Renal cortical epithelial cell (primary cell): Measurements from ENCODE around the gene CNTN2. TPM values are rescaled to one million over a fixed set of nuclear protein-coding genes. Genes with fewer than 3 reads are reported as not detected.

Experiments
- DNase-seq: peaks from one replicate; pipeline ENCODE4 v3.0.0-alpha.2; 2011; ENCODE audit warnings: low read depth
- total RNA-seq: library from RNA; depleted of rRNA; stranded (reverse); fragments of >200 nt; gene quantifications from 2 replicates; pipeline ENCODE4 v1.2.3, GENCODE V29; 2014

The CNTN2 gene
- total RNA-seq, 1 donor from 2014 or later, result 0.05 TPM

DNA sequence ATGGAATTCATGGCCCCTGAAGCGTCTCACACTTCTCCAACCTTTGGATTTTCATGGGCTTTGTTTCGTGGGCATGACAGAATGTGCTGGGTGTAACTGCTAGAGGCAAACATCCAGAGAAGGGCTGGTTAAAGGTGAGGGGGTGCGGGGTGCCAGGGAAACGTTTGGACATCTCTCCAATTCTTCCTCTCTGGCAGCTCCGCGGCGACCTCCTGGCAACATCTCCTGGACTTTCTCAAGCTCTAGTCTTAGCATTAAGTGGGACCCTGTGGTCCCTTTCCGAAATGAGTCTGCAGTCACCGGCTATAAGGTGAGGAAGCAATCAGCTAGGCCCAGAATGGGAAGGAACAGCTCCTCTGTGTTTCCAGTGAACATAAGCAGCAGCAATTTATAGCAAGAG lies 29.3 kb downstream of the CNTN2 start:
- DNase-seq, result no peak

DNA sequence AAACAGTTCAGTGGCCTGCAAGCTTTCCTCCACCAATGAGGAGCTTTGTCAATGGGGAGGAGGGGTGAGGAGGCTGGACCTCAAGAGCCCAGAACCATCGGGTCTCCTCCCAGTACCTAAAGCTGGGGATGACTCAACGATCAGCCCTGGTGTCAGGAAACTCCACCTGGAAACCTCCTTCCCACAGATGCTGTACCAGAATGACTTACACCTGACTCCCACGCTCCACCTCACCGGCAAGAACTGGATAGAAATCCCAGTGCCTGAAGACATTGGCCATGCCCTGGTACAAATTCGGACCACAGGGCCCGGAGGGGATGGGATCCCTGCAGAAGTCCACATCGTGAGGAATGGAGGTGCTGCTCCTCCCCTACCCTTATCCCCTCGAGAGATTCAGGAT lies 29.9 kb downstream of the CNTN2 start:
- no peak for DNase-seq

DNA sequence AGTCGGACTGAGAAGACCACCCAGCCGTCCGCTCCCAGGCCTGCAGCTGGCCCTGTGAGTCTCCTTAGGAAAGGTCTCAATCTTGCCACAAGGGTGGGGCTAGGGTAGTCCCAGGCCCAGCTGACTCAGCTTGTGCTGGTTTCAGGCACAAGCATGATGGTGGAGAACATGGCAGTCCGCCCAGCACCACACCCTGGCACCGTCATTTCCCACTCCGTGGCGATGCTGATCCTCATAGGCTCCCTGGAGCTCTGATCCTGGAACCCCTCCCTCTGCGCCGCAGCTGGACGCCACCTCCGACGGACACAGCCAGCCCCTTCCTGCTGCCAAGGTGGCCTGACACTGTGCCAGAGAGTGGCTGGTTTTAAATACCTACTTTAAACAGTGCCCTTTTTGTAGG lies 30.5 kb downstream of the CNTN2 start:
- no peak for DNase-seq

DNA sequence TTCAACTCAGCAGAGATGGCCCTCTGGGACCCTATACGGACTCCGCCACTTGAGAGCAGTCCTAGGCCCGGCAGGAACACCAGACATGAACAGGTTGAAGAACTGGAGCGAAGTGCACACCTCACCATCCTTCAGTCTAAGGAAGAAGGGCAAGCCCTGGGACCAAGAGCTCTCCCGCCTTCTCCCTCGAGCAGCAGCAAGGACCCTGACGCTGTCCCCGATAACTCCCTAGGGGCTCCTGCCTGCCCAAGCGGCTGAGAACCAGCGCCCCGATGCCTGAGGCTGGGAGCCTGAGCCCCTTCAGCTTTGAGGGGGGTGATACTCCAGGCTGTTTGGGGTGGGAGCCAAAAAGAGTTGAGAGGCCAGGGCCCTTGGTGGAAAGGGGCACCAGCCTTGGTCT lies 31.1 kb downstream of the CNTN2 start:
- no peak for DNase-seq

DNA sequence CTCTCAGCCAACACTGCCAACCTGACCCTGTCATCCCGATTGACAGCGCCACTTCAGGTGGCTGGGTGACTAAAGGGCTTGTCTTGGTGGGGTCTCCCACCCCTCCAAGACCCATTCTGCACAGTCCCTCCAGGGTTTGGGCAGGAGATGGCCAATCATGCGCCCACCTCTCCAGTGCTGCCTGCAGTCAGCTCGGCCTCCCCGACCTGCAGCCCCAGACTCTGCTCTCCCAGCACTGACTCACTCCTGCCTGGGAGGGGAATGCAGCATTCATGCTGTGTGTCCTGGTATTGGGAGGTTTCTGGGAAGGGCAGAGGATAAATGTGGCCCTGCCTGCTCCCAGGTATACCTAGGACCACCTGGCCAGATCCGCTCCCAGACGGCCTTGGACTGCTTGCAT lies 31.5 kb downstream of the CNTN2 start:
- no peak for DNase-seq

DNA sequence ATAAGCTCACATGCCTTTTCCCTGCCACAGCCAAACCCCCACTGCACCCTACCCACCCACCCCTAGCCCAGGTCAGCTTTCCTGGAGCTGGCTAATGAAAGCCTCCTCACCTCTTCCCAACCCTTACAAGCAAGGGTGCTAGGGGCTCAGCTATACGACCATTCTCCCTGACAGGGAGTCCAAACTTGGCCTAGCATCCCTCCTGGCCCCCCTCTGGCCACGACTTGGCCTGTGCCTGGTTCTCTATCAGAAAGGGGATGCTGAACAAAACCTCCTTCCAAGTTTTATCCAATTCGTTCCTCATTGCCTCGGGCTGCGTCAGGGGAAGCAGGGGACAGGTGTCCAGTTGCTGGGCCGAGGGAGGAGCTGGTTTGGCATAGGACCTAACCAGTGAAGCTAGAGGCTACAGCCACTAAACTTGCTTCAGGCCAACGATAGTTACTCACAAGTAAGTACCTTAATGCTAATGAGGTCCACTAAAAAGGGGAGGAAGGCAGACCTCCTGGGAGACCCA lies 32.7 kb downstream of the CNTN2 start:
- DNase-seq, result no peak

DNA sequence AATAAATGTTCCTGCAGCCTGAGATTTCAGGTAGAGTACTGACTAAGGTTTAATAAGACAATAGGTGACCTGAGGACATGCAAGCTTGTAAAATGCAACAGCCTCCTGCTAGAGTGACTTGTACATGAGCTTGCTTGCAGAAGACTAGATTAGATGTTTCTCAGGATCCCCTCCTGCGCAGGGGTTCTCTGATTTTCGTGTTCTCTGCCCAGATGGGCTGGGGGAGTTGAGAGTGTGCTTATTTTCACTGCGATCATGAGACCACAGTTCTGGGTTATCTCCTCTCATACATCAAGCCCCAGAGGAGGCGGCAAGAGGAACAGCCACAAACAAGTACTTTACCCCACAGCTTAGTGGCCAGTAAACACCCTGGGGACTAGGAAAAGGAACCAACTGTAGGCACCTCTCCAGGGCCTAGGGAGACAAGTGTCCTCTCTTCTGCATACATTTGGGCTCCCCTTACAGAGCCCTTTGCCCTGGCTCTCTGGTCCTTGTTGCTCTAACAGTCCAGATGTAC lies 33.3 kb downstream of the CNTN2 start:
- DNase-seq, result no peak

DNA sequence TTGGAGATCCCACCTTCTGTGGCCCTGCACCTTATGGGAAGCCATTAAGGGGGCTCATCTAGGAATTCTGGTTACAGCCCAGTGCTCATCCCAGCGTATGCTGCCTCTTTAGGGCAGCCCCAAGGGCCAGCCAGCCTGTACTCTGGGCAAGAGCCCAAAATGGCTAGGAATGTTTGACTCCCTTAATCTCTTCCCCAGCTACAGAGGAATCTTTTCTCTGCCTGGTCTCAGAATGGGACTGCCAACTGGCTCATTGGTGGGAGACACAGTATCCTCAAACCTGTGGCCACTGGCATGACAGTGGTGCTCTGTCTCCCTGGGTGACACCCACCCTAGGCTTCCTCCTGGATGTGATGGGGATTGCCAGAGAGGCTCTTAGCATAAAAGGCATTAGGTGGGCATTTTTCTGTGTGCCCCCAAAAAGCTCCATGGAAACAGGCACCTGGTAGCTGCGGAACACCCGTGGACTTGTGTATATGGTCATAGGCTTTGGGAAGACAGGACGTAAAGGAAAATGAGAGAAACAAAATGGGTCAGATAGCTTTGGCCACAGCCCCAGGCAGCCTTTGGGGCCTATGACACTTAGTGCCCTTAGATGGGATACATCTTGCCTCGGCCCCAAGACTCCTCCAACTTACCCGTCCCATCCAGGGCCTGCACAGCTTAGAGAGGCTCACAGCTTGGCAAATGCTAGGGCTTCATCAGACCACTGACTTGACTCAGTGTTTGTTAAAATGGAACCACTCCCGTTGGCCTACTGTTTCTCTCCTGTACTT lies 34.3 kb downstream of the CNTN2 start:
- DNase-seq, result no peak

DNA sequence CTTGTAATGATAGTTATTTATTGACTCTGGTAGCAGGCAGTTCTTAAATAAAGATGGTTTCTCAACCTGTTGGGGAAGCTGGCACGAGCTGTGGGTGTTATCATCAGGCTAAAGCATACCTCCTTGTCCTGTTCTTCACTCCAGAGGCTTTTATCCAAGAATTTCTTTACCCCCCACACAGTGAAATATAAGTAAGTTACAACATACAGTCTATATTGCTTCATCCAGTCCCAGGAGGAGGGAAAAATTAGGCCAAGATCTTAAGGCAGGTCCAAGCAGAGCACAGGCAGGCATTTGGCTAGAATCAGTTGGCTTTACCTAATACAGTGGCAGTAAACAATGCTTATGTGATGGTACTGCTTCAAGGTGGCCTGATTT lies 34.9 kb downstream of the CNTN2 start:
- DNase-seq, result no peak

DNA sequence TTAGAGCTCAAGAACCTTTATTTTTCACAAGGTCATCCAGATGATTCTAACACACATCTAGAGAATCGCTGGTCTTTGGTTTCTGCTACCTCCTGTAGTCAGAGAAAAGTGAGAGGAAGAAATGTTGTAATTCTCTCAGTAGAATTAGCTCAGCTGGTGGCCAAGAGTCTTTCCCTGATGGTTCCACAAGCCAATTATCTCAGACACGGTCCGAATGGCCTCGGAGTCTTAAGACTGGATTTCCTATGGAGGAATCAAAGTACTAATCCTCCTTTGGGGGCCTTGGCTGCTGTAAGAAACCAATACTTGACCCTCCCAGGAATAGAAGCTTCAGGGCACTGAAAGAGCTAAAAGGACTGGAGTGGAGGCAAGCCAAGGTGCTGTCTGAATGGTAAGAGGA lies 39.4 kb downstream of the CNTN2 start:
- no peak for DNase-seq

DNA sequence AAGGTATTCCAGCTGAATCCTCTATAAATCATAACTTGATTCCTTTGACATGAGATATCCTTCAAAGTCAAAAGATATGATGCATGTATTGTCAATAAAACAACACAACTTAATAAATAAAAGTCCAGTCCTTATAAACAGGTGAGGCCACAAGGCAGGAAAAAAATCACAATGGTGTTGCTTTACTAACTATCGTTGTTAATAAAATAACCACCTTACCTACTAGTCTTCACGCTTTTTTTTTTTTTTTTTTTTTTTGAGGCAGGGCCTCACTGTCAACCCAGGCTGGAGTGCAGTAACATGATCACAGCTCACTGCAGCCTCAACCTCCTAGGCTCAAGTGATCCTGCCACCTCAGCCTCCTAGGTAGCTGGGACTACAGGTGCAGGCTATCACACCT lies 41.3 kb downstream of the CNTN2 start, which contains the start of gene TMEM81:
Gene TMEM81 (minus strand): TSS at position 101 of the 400 bp plus-strand sequence. CDS start 140 bp downstream, outside the sequence.
- no peak for DNase-seq

DNA sequence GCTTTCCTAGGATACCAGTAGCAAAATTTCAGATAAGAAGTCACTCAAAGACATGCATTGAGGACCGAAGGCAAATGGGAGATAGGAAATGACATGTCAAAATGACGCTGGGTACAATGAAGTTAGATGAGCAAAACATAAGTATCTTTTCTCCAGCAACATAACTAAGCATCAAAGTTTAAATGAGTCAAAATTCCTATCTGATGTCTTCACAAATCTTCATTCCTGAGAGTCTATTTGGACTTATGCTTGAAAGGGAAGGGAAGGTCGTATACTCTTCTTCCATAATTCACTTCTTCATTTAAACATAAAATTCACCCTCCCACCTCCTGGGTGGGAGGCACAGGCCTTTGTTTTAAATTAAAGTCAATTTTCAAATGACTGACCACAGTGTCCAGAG lies 45.3 kb downstream of the CNTN2 start:
- no peak for DNase-seq

DNA sequence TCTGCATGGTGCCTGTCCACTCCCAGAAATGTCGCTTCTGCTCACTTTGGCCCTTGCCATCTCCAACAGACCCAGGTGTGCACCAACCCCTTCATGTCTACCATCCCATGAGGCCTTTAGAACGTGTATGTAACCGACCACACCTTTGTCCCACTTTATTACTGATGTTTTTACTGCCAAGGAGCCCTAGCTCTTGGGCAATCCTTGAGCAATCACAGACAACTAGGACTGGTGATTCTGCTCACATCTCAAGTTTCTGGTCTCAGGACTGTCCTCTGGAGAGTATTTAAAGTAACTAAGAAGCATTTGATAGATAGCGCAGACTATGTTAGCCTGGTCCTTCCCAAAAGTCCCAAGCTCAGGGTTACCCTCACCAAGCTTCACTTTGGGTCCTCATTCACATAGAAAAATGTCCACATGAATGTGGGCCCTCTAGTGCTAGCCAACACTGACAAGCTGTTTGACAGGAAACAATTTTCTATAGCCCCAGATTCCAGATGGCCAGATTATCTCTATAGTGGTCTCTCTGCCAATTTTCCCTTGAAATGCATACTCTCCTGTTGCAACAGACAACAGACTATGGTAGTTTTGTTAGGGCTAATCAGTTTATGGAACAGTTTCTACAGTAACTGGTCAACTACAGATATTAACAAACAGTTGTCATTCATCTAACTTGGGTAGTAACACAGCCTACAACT lies 48.2 kb downstream of the CNTN2 start:
- DNase-seq, result peak; percentile 5

DNA sequence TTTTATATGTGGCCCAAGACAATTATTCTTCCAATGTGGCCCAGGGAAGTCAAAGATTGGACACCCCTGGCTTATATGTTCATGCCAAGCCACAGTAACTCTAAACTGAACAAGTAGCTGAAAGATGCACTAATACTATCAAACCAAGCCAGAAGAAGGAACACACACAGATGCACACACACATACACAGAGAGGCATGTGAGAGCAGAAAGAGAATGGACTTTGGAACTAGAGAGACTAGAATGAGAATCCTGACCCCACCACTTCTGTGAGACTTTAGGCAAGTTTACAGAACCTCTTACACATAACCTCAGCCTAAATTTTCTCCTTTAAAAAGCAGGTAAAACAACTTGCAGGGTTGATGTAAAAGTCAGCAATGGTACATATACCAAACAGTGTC lies 52.4 kb downstream of the CNTN2 start:
- DNase-seq, result no peak

DNA sequence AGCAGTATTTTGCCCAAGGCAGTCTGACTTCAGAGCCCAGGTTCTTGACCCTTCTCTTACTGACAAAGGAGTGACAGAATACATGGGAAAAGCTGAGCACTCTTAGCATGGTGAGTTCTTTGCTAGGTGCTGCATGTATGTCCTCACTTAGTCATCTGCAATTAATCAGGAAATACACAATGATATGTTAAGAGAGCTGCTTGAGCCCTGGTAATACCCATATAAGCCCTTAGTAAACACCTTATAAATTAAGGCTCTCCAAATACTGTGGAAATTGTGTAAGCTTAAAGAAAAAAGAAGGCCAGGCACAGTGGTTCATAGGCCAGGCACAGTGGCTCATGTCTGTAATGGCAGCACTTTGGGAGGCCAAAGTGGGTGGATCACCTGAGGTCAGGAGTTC lies 55.2 kb downstream of the CNTN2 start:
- DNase-seq, result no peak

DNA sequence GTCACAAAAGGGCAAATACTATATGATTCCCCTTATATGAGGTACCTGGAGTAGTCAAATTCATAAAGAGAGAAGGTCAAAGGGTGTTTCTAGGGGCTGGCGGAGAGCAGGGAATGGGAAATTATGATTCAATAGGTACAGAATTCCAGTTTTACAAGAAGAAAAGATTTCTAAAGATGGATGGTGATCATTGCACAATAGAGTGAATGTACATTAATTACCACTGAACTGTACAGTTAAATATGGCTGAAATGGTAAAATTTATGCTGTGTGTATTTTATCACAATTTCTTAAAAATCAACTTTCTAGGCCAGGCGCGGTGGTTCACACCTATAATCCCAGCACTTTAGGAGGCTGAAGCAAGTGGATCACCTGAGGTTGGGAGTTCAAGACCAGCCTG lies 59.4 kb downstream of the CNTN2 start:
- no peak for DNase-seq

DNA sequence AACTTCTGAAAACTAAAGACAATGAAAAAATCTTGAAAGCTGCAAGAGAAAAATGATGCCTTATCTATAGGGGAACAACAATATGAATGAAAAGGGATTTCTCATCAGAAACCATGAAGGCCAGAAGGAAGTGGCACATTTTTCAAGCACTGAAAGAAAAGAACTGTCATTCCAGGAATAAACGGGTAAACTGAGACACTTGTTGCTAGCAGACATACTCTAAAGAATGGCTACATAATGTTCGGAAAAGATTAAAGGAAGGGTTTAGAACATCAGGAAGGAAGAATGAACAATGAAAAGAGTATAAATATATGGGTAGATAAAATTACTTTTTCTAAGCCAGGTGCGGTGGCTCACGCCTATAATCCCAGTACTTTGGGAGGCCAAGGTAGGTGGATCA lies 64.3 kb downstream of the CNTN2 start:
- no peak for DNase-seq

DNA sequence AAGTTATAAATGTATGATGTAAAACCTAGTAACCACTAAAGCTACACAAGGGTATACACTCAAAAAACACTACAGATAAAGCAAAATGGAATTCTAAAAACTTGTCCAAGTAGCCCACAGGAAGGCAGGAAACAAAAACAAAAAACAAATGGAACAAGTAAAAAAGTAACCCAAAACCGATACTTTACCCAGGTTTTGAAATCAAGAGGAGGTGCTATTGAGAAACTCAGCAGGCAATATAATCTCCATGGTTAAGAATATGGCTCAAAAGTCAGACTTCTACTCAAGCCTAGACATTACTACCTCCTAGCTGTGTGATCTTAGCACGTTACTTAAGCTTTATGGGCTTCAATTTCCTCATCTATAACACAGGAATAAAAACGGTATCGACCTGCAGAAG lies 65.5 kb downstream of the CNTN2 start:
- no peak for DNase-seq

DNA sequence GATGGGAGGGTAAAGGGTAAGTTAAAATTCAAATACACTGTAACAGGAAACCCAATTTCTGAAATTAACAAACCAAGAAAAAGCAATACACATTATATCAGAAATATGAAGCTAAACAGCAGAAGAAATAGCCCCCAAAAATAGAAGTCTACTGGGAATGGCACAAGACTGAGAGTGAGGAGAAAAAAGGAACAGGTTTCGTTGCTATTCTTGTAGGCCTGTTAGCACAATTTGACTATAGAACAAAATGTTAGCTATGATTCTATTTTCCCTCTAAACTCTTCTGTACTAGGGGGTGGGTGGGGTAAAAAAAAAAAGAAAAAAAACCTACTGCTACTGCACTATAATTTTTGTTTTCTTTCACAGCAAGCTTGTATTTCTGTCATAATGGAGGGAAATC lies 66.3 kb downstream of the CNTN2 start:
- no peak for DNase-seq

DNA sequence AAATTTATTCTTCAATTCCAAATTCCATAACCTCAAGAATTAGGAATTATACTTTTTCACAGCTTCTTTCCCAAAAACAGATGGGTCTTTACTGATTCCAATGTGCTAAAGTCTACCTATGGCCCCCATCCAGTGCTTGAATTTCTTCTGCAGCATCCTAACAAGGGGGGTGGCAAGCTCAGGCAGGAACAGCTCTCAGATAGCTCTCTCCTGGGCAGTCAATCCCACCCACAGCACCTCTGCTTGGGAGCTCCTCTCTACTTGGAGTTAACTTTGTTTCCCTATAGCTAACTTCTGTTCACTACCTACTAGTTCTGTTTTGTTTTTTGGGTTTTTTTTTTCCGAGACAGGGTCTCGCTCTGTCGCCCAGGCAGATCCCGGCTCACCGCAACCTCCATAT lies 66.7 kb downstream of the CNTN2 start:
- no peak for DNase-seq

DNA sequence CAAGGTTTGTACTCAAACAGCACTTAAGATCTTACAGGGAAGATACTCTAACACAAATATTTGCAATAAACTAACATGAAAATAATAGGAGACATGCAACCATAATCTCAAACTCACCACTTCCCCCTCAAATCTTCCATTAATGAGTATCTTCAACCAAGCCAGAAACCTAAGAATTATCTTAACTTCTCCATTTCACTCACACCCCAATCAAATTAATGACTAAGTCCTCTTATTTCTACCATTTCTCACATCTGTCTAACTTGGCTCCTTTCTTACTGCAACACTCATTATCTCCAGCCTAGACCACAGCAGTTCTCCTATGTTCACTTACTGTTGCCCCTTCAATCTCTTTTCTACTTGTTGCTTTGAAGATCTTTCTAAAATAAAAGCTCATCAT lies 68.3 kb downstream of the CNTN2 start:
- no peak for DNase-seq

DNA sequence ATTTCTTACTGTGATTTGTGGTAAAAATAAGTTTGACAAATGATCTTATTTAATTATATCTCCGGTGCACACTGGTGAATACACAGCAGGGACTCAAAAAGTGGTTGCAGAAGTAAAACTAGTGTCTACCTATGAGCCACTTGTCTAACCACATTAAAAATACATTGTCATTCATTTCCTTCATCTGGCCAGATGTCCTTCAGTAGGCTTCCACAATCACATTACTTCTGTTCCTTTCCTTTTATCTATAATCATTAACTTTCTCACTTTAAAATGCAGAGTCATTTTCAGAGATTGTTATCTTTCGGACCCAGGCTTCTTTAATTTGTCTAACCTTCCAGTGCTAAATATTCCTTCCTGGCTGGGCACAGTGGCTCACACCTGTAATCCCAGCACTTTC lies 75.7 kb downstream of the CNTN2 start:
- peak; percentile 21 for DNase-seq
